Panc1 (cell line): ENCODE data around the gene ERBB3.

Experiments
- CTCF ChIP-seq: fragments of 450-650 bp; IDR thresholded peaks from 2 replicates; pipeline ENCODE4 v1.5.1; 2017; ENCODE audit warnings: mild to moderate bottlenecking
- SIN3A ChIP-seq: IDR thresholded peaks from 2 replicates; pipeline ENCODE4 v1.6.1; 2012; ENCODE audit warnings: low read depth, mild to moderate bottlenecking, low read length, moderate library complexity, borderline replicate concordance; ENCODE audit not compliant: insufficient read depth
- TCF7L2 ChIP-seq: IDR thresholded peaks from 2 replicates; pipeline ENCODE4 v1.6.1; 2011; ENCODE audit warnings: mild to moderate bottlenecking, low read depth, low read length, inconsistent platforms
- TF ChIP-seq, protein P1 (sequence below), 2 experiments: IDR thresholded peaks; 2 replicates each; pipeline ENCODE4 v1.6.1; 2011 to 2012; ENCODE audit warnings: low read depth in 2 of 2, control low read depth in 1 of 2, low read length in 1 of 2, mild to moderate bottlenecking in 1 of 2, moderate library complexity in 1 of 2; ENCODE audit not compliant: insufficient read depth in 1 of 2

- TF ChIP-seq CTCF = no peak
- no peak for TF ChIP-seq SIN3A
- TF ChIP-seq, protein P1, sequence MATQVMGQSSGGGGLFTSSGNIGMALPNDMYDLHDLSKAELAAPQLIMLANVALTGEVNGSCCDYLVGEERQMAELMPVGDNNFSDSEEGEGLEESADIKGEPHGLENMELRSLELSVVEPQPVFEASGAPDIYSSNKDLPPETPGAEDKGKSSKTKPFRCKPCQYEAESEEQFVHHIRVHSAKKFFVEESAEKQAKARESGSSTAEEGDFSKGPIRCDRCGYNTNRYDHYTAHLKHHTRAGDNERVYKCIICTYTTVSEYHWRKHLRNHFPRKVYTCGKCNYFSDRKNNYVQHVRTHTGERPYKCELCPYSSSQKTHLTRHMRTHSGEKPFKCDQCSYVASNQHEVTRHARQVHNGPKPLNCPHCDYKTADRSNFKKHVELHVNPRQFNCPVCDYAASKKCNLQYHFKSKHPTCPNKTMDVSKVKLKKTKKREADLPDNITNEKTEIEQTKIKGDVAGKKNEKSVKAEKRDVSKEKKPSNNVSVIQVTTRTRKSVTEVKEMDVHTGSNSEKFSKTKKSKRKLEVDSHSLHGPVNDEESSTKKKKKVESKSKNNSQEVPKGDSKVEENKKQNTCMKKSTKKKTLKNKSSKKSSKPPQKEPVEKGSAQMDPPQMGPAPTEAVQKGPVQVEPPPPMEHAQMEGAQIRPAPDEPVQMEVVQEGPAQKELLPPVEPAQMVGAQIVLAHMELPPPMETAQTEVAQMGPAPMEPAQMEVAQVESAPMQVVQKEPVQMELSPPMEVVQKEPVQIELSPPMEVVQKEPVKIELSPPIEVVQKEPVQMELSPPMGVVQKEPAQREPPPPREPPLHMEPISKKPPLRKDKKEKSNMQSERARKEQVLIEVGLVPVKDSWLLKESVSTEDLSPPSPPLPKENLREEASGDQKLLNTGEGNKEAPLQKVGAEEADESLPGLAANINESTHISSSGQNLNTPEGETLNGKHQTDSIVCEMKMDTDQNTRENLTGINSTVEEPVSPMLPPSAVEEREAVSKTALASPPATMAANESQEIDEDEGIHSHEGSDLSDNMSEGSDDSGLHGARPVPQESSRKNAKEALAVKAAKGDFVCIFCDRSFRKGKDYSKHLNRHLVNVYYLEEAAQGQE (IDR thresholded peaks at IDR 0.05; ENCODE audit: insufficient read depth in 1 of 2, low read depth in 2 of 2, low read length in 1 of 2) = no peak
- TF ChIP-seq TCF7L2 = no peak
Measured at GRCh38 chr12:56082382-56082781, 2.4 kb downstream of the ERBB3 start.
